MM.1S (cell line): ENCODE measurements around the gene TRAPPC11.

Source experiments
- DNase-seq: peaks from one replicate; pipeline ENCODE4 v3.0.0-alpha.2; 2015
- H2AFZ ChIP-seq: fragments of 300-600 bp; sonication (generic); 2 replicates; pipeline ENCODE4 v1.6.0; 2016; ENCODE audit warnings: antibody characterized with exemption, low read length
- H3F3A ChIP-seq: fragments of 300-600 bp; sonication (generic); 2 replicates; pipeline ENCODE4 v1.6.1; 2016; ENCODE audit warnings: mild to moderate bottlenecking, antibody characterized with exemption, low read length, moderate library complexity, mixed read lengths; ENCODE audit not compliant: insufficient read depth
- H3K27ac ChIP-seq: fragments of 300-600 bp; sonication (generic); 2 replicates; pipeline ENCODE4 v1.5.1; 2016; ENCODE audit warnings: mild to moderate bottlenecking, low read length
- H3K27me3 ChIP-seq: fragments of 300-600 bp; sonication (generic); replicated peaks from 2 replicates; pipeline ENCODE4 v1.6.0; 2016; ENCODE audit warnings: low read length; ENCODE audit not compliant: insufficient read depth
- H3K36me3 ChIP-seq: fragments of 300-600 bp; sonication (generic); replicated peaks from 2 replicates; pipeline ENCODE4 v1.6.1; 2016; ENCODE audit warnings: mild to moderate bottlenecking, low read length, mixed read lengths; ENCODE audit not compliant: insufficient read depth
- H3K4me1 ChIP-seq: fragments of 300-600 bp; sonication (generic); 2 replicates; pipeline ENCODE4 v1.6.1; 2016; ENCODE audit warnings: low read length, mixed read lengths
- H3K4me2 ChIP-seq: fragments of 300-600 bp; sonication (generic); 2 replicates; pipeline ENCODE4 v1.6.0; 2016; ENCODE audit warnings: low read depth, low read length
- H3K4me3 ChIP-seq: fragments of 300-600 bp; sonication (generic); 2 replicates; pipeline ENCODE4 v1.5.1; 2016; ENCODE audit warnings: low read length, mixed read lengths
- H3K79me2 ChIP-seq: fragments of 300-600 bp; sonication (generic); 2 replicates; pipeline ENCODE4 v1.6.1; 2016; ENCODE audit warnings: mixed run types, low read length, mixed read lengths
- H3K9ac ChIP-seq: fragments of 300-600 bp; sonication (generic); 2 replicates; pipeline ENCODE4 v1.6.1; 2016; ENCODE audit warnings: low read length, mixed read lengths
- H3K9me2 ChIP-seq: fragments of 300-600 bp; sonication (generic); replicated peaks from 2 replicates; pipeline ENCODE4 v1.6.1; 2016; ENCODE audit warnings: mild to moderate bottlenecking, low read length, mixed read lengths; ENCODE audit not compliant: insufficient read depth
- H3K9me3 ChIP-seq: fragments of 300-600 bp; sonication (generic); replicated peaks from 2 replicates; pipeline ENCODE4 v1.6.1; 2016; ENCODE audit warnings: mild to moderate bottlenecking, low read length, mixed read lengths; ENCODE audit not compliant: insufficient read depth
- H4K20me1 ChIP-seq: fragments of 300-600 bp; sonication (generic); 2 replicates; pipeline ENCODE4 v1.6.1; 2016; ENCODE audit warnings: mild to moderate bottlenecking, low read length, moderate library complexity, mixed read lengths; ENCODE audit not compliant: insufficient read depth
- CTCF ChIP-seq: fragments of 300-600 bp; sonication (generic); IDR thresholded peaks from 2 replicates; pipeline ENCODE4 v1.5.1; 2016; ENCODE audit warnings: antibody characterized with exemption, low read length, mixed read lengths
- EZH2 ChIP-seq: fragments of 300-600 bp; sonication (generic); optimal IDR thresholded peaks from 2 replicates; pipeline ENCODE3; 2017; ENCODE audit warnings: low read depth, mild to moderate bottlenecking, antibody characterized with exemption, low read length, mixed read lengths
- EZH2phosphoT487 ChIP-seq: fragments of 300-600 bp; sonication (generic); IDR thresholded peaks from 2 replicates; pipeline ENCODE4 v1.6.1; 2018; ENCODE audit warnings: antibody characterized with exemption, low read length

TRAPPC11 gene

DNA sequence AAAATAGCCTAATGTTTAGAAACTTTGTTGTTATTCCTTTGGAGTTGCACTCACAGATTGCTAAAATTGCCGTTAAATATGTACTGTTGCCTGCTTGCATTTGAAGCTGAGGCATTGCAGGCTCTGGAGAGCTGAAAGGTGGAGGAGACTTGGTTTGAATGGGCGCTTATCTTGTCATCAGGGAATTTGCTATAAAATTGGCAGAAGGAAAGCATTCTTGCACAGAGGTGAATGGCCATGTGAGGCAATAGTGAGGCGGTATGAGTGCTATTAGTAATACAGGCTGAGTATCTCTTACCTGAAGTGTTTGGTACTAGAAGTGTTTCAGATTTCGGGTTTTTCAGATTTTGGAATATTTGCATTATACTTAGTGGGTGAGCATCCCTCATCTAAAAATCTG lies 41.3 kb downstream of the TRAPPC11 start:
- no peak overlapping the region for H2AFZ ChIP-seq
- H3K4me2 ChIP-seq = no peak overlapping the region
- H4K20me1 ChIP-seq = no peaks in the 10 kb centered on the region
- H3F3A ChIP-seq = no peaks in the 10 kb centered on the region
- H3K4me1 ChIP-seq = no peaks in the 10 kb centered on the region
- TF ChIP-seq CTCF = no peak
- no peak for TF ChIP-seq EZH2
- TF ChIP-seq EZH2phosphoT487 = no peak
- no peaks in the 10 kb centered on the region for H3K9me2 ChIP-seq
- no peaks in the 10 kb centered on the region for H3K79me2 ChIP-seq
- no peak for DNase-seq
- no peaks in the 10 kb centered on the region for H3K9me3 ChIP-seq
- H3K36me3 ChIP-seq = peaks cover 9% of the 10 kb centered on the region; the same call in 1 of the 2 replicates
- no peak overlapping the region for H3K27ac ChIP-seq
- no peak overlapping the region for H3K4me3 ChIP-seq
- no peaks in the 10 kb centered on the region for H3K27me3 ChIP-seq
- no peak overlapping the region for H3K9ac ChIP-seq

- H3K27ac ChIP-seq = no peak overlapping the region
- H3F3A ChIP-seq = no peaks in the 10 kb centered on the region
- no peaks in the 10 kb centered on the region for H3K9me2 ChIP-seq
- H3K36me3 ChIP-seq = peaks cover 7% of the 10 kb centered on the region; the same call in 1 of the 2 replicates
- H3K9me3 ChIP-seq = no peaks in the 10 kb centered on the region
- no peak overlapping the region for H3K9ac ChIP-seq
- no peak overlapping the region for H3K4me3 ChIP-seq
- H3K4me1 ChIP-seq = no peaks in the 10 kb centered on the region
- H3K27me3 ChIP-seq = no peaks in the 10 kb centered on the region
- no peaks in the 10 kb centered on the region for H4K20me1 ChIP-seq
- no peak for TF ChIP-seq CTCF
- no peak for TF ChIP-seq EZH2
- no peak for TF ChIP-seq EZH2phosphoT487
- H3K4me2 ChIP-seq = no peak overlapping the region
- no peaks in the 10 kb centered on the region for H3K79me2 ChIP-seq
- no peak for DNase-seq
- H2AFZ ChIP-seq = no peak overlapping the region
These were observed 43.4 kb downstream of the TRAPPC11 start for GRCh38 chr4:183702492-183702891.

DNA sequence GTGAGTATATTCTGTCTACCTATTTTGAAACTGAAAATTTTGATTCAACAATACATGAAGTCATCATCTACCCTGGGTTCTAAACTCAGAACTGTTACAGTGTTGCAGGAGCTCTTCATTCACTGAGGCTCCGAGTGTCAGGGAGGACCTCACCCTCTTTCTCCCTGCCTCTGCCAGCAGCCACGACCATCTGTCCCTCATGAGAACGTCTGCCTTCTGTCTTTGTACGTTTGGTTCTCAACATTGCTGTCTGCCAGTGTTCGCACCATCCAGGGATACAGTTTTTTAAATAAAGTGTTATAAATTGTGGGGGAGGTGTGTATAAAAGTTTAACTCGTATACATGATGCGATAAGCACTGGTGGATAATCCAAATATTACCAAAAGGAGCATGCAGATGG lies 55.5 kb downstream of the TRAPPC11 start:
- Histone ChIP-seq H3K36me3 (no peaks in the 10 kb centered on the region), H3K27ac (no peak overlapping the region), H3K4me3 (no peak overlapping the region), H3F3A (no peaks in the 10 kb centered on the region), H3K9me3 (no peaks in the 10 kb centered on the region), H3K9ac (no peak overlapping the region), H3K4me1 (no peaks in the 10 kb centered on the region), H4K20me1 (no peaks in the 10 kb centered on the region), H3K9me2 (no peaks in the 10 kb centered on the region), H3K4me2 (no peak overlapping the region), H3K27me3 (no peaks in the 10 kb centered on the region), H3K79me2 (no peaks in the 10 kb centered on the region), H2AFZ (no peak overlapping the region)
- DNase-seq = no peak
- TF ChIP-seq CTCF (no peak), EZH2phosphoT487 (no peak), EZH2 (no peak)
